AG04449 (cell line): Measurements from ENCODE around the gene NRG3.

Source experiments
- CTCF ChIA-PET: fragments of 350-600 bp; formaldehyde crosslinking; extraction: SDS; loops from one replicate; lab custom pipeline; 2021; ENCODE audit warnings: antibody characterized with exemption; lab: Yijun Ruan, JAX
- POLR2A ChIA-PET: fragments of 400-600, 350-600 bp; formaldehyde crosslinking; extraction: SDS; loops from one replicate; lab custom pipeline; 2020; ENCODE audit warnings: antibody characterized with exemption, inconsistent platforms; lab: Yijun Ruan, JAX
- DNase-seq: peaks from one replicate; pipeline ENCODE4 v3.0.0-alpha.2; 2010; ENCODE audit warnings: low read depth, low spot score
- H3K4me3 ChIP-seq: 2 replicates; pipeline ENCODE4 v1.5.1; 2011; ENCODE audit warnings: low read depth, mild to moderate bottlenecking, control low read depth, low read length
- TF ChIP-seq, protein P1 (sequence below): IDR thresholded peaks from one replicate; pipeline ENCODE4 v1.5.1; 2011; ENCODE audit warnings: mild to moderate bottlenecking, moderate library complexity, low read length, control low read depth, inconsistent platforms; ENCODE audit not compliant: insufficient read depth; ENCODE audit errors: missing control alignments

The NRG3 gene

DNA sequence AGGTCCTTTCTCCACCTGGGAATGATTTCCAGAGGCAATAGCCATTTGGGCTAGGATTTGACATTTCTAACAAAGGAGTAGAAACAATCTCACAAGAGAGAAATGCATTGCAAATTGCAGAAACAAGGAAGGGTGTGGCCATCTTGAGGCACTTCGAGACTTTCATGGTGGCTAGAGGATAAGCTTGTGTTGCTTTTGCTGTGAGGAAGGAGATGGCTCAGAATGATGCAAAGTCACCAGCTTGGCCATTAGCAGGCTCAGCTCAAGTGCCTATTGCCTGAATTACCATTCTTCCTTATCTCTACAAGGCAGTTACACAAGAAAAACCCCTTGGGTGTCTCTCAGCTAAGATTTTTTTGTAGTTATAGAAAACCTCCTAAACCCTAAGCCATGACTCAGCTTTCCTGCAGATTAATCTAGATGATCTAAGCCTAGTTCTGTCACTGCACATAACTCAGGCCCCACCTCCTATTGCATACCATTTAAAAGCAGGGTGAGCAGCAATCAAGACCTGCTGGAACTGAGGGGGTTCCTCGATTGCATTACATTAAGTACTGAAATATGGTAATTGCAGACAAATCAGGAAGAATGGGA, 683.1 kb downstream of the NRG3 start:
- TF ChIP-seq, protein P1, sequence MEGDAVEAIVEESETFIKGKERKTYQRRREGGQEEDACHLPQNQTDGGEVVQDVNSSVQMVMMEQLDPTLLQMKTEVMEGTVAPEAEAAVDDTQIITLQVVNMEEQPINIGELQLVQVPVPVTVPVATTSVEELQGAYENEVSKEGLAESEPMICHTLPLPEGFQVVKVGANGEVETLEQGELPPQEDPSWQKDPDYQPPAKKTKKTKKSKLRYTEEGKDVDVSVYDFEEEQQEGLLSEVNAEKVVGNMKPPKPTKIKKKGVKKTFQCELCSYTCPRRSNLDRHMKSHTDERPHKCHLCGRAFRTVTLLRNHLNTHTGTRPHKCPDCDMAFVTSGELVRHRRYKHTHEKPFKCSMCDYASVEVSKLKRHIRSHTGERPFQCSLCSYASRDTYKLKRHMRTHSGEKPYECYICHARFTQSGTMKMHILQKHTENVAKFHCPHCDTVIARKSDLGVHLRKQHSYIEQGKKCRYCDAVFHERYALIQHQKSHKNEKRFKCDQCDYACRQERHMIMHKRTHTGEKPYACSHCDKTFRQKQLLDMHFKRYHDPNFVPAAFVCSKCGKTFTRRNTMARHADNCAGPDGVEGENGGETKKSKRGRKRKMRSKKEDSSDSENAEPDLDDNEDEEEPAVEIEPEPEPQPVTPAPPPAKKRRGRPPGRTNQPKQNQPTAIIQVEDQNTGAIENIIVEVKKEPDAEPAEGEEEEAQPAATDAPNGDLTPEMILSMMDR: no peak
- POLR2A ChIA-PET: no interaction called here
- CTCF ChIA-PET: no interaction called here
- no peak for DNase-seq
- H3K4me3 ChIP-seq: no peak overlapping the region

DNA sequence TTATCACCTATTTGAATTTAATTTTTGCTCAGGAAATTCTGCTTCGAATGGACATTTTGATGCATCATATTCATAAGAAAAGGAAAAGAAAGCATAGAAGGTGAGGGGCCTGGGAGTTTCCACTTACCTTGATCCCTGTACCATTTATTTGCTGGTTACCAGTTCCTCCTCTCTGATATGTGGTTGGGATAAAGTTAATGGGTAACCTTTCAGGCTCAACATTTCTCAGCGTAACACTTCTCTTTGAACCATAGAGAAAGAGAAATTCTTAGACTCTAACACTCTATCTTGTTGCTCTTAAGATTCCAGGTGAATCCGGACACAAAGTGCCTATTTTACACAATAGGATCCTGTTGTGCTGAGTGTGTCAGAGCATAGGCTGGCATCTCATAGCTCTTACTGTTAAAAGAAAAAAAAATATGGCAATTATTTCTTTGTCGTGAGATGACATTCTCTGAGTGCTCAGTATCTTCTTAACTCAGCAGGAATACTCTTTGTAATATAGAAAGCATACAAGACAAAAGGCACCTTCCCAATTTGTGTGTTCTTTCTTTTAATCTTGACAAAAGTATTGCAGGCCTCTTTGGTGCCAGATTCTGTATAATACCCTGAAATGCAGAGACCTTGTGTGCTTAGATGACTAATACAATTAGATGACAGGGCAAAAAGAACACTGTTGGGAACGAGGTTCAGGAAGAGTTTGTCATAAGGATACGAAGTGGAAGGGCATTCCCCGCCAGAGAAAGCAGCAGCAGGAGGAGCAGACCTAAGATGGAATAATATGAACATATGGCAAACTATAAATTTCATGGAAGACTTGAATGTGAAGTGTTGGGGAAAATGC, 689.6 kb downstream of the NRG3 start:
- CTCF ChIA-PET: no interaction called here
- POLR2A ChIA-PET: no interaction called here
- TF ChIP-seq, protein P1: no peak

DNA sequence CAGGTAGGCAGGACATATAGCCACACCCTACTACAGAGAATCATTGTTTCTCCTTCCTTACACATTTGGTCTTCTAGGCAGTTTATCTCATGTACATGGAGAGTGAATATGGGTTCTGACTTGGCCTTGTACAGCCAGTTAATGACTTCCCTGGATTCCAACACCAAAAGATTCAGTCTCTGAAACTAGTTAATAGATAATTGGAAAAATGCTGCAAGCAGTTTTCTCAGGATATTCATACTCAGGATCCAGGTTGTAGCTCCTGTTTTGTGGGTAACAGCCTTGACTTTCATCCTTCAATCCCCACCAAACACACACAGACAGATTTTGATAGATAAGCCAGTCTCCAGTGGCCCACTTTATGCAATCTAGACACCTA, 690.2 kb downstream of the NRG3 start:
- POLR2A ChIA-PET: no interaction called here
- no peak for DNase-seq
- H3K4me3 ChIP-seq: no peak overlapping the region
- TF ChIP-seq, protein P1: no peak
- CTCF ChIA-PET: no interaction called here

More for the DNA sequence above, 689.6 kb downstream of the NRG3 start:
- no peak overlapping the region for H3K4me3 ChIP-seq
- DNase-seq: no peak

DNA sequence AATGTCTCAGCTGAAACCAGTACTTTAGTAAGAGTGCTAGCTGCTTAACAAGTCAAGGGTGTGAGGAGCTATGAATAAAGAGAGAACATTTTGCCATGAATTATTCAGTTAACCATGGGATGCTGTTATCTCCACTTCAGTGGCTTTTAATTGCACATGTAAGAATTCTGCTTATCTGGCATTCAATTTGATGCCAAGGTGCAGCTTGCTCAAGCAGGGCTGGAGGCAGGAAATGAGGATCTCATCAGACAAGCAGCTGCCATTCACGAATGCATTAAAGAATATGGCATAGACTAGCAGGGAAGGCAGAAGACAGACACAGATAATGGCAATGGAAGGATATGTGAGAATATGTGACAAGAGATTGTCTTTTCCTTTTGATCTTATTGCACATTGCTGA, 697.8 kb downstream of the NRG3 start:
- ChIA-PET CTCF (no interaction called here), POLR2A (no interaction called here)
- DNase-seq: no peak
- TF ChIP-seq, protein P1: no peak
- H3K4me3 ChIP-seq: no peak overlapping the region

DNA sequence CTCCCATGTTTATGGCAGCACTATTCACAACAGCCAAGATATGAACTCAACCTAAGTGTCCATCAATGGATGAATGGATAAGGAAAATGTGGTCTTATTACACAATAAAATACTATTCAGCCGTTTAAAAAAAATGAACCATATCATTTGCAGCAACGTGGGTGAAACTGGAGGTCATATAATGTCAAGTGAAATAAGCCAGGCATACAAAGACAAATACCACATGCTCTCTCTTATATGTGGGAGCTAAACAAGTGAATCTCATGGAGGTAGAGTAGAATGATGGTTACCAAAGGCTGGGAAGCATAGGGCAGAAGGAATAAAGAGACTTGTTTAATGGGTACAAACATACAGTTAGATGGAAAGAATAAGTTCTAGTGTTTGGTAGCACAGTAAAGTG, 699.1 kb downstream of the NRG3 start:
- TF ChIP-seq, protein P1: no peak
- POLR2A ChIA-PET: no interaction called here
- CTCF ChIA-PET: no interaction called here
- DNase-seq: no peak
- no peak overlapping the region for H3K4me3 ChIP-seq

DNA sequence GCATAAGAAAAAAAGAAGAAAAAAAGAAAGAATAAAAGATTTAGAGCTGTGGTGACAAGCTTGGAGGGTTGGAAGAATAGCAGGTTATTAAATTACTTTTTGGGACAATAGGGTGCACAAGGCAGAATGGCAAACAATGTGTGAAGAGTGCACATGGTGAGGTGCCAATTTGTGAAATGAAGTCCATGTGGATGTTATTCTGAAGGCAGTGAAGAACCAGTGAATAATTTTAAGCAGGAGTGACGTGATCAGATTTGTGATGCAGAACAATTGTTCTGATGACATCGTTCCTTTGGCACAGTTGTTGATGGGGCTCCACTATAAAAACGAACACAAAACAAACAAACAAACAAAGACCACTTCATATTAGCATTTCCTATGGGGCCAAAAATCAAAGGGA, 700.3 kb downstream of the NRG3 start:
- POLR2A ChIA-PET: no interaction called here
- TF ChIP-seq, protein P1: no peak

More for the DNA sequence above, 700.3 kb downstream of the NRG3 start:
- CTCF ChIA-PET: no interaction called here
- H3K4me3 ChIP-seq: no peak overlapping the region
- DNase-seq: no peak
